GM21390 (cell line): ENCODE measurements around the gene EMP3.
"Not testable (repeated sequence)": the region's sequence is repeated elsewhere in the genome, so short reads cannot be mapped to it uniquely, and the experiment has no call there.

ENCODE experiments used
- ATAC-seq: cut with Tn5 transposase; IDR thresholded peaks from one replicate; pipeline ENCODE4 v1.9.1; 2021; ENCODE audit not compliant: unreplicated experiment

The EMP3 gene

DNA sequence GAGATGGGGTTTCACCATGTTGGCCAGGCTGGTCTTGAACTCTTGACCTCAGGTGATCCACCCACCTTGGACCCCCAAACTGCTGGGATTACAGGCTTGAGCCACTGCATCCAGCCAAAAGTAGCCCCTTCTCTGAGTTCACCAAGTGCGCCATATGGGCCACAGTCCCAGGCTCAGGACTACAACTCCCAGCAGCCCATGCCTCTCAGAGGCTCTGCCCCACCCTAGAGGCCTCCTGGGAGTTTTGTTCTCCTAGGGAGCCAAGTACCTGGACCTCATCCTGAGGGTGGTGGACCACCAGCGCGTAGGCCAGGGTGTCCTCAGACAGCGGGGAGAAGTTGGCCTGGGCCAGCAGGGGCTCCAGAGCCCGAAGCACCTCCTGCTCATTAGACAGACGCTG is 19.5 kb downstream of the EMP3 start:
- ATAC-seq = no peak

DNA sequence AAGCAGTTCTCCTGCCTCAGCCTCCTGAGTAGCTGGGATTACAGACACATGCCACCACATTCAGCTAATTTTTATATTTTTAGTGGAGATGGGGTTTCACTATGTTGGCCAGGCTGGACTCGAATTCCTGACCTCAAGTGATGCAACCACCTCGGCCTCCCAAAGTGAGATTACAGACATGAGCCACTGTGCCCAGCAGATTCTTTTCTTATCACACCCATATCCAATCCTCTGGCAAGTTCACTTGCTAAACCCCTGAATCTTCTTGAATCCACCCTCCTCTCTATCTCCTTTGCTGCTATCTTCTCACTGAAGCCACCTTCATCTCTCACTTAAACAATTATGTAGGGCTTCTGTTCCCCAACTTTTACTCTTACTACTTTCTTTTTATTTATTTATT is 20.8 kb downstream of the EMP3 start:
- no peak for ATAC-seq

DNA sequence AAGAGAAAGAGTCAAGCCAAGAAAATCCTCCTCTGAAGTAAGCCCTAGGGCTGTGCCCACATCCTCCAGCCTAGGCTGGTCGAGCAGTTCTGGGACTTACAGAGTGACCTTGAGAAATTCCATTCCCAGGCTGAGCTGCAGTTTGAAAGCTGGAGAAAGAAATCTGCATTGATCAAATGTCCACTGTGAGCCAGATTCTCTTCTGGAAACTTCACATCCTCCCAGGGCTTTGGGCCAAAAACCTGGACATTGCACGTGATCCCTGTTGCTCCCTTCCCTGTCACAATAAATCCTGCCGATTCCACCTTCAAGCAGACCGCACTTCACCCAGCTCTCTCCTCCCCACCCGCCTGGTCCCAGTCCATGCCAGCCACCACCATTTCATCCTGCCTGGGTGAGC is 22.7 kb downstream of the EMP3 start:
- no peak for ATAC-seq

DNA sequence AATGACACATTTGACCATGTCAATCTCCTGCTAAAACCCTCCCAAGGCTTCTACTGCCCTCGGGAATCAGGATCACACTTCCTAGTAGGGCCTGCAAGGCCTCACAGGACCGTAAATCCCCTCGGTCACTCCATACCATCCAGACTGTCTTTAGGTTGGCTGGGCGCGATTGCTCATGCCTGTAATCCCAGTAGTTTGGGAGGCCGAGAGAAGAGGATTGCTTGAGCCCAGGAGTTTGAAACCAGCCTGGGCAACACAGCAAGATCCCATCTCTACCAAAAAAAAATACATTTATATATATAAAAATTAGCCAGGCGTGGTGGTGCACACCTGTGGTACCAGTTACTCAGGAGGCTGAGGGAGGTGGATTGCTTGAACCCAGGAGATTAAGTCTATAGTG is 23.4 kb downstream of the EMP3 start:
- no peak for ATAC-seq

DNA sequence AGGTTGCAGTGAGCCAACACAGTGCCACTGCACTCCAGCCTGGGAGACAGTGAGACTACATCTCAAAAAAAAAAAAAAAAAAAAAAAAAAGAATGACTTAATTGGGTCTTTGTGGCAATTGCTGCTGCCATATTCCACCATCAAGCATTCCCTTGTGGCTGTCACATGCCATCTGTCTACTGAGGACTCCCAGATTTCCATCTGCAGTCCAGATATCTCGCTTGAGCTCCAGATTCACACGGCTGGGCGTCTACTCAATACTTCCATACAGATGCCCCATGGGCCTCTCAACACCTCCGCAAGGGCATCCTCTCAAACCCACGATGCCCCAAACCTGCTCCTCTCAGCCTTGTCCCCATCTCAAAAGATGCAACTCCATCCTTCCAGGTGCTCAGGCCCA is 25.5 kb downstream of the EMP3 start:
- no peak for ATAC-seq

DNA sequence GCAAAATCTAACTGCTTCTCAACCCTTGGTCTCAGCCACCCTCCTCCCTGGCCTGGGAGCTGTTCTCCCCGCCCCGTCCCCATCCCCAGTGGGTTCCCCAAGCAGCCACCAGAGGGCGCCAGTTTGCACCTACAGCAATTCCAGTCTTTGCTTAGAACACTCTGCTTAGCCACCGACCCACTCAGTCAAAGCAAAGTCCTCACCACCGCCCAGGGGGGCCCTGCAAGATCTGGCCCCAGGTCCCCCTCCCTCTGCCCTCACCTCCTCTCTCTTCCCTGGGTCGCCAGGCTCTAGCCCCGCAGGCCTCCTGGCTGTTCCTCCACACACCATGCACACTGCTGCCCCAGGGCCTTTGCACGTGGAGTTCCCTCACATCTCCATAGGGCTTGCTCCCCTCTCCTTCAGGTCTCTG is 26.0 kb downstream of the EMP3 start:
- no peak for ATAC-seq

DNA sequence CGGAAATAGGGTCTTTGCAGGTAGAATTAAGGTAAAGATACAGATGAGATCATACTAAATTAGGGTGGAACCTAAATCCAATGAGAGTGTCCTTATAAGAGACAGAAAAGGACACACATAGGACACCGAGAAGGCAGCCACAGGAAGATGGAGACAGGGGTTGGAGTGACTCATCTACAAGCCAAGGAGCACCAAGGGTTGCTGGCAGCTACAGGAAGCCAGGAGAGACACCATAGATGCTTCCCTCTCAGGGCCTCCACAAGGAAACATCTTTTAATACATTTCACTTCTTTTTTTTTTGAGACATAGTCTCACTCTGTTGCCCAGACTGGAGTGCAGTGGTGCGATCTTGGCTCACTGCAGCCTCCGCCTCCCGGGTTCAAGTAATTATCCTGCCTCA is 28.3 kb downstream of the EMP3 start:
- ATAC-seq = no peak

DNA sequence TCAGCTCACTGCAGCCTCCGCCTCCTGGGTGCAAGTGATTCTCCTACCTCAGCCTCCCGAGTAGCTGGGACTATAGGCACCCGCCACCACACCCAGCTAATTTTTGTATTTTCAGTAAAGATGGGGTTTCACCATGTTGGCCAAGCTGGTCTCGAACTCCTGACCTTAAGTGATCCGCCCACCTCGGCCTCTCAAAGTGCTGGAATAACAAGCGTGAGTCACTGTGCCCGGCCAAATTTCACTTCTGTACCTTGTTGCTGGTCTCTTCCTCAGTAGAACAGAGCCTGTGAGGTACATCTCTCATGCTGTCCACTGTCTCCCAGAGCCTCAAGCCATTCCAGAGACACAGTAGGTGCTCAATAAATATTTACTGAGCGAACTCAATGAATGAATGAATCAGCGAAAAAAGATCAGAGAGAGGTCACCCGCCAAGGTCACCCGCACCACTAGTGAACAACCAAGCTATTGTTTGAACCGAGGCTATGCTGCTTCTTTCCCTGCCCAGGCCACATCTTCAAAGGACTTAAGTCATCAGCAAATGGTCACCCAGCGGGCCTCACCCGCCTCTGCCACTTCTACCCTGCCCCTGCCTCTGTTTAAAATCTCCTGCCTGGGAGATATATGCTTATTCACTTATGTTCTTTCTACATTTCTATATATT is 29.1 kb downstream of the EMP3 start:
- ATAC-seq = no peak

DNA sequence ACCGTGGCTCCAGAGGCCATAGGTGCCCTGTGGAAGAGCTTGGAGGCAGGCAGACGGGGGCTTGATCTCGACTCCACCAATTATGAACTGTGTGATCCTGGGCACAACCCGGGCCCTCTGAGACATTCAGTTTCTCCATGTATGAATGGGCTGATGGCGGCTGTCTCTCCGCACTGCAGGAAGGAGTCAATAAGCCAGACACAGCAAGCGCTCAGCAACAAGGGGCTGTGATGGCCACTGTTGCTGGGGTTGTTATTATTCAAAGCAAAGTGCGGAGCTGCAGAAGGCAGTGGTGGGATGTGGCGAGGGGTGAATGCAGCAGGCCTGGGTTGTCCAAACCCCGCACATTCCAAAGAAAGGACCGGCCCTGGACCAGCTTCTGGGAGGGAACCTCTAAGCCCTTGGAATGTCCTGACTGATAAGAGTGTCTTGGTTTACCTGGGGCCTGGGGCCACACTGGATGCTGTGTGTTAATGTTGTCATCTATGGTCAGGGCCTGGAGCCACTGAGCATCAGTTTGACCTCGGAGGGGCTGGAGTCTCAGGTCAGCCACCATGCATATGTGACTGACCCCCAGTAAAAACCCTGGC is 30.1 kb downstream of the EMP3 start:
- ATAC-seq = no peak

DNA sequence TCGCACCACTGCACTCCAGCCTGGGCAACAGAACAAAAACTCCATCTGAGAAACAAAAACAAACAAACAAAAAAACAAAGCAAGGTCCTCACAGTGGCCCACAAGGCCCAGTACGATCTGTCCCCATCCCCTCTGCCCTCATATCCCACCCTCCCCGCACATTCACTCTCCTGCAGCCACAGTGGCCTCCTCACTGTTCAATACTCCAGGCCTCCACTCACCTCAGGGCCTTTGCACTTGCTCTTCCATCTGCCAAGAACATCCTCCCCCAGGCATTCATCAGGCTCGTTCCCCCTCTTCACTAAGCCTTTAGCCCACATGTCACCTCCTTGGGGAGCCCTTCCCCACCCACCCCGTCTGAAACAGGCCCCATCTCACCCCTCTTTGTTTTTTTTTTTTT is 33.8 kb downstream of the EMP3 start:
- ATAC-seq = no peak

DNA sequence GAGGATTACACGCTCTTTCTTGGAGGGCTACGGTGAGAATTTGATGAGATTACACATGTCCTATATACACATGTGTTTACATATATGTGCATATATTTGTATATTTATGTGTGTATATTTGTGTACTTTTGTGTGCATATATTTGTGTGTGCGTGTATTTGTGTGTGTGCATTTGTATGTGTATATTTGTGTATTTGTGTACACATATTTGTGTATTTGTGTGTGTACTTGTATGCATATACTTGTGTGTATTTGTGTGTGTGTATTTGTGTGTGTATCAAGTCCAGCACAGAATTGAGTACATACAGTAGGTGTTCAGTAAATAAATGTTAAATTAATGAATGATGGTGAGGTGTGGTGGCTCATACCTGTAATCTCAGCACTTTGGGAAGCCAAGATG is 36.6 kb downstream of the EMP3 start:
- no peak for ATAC-seq

DNA sequence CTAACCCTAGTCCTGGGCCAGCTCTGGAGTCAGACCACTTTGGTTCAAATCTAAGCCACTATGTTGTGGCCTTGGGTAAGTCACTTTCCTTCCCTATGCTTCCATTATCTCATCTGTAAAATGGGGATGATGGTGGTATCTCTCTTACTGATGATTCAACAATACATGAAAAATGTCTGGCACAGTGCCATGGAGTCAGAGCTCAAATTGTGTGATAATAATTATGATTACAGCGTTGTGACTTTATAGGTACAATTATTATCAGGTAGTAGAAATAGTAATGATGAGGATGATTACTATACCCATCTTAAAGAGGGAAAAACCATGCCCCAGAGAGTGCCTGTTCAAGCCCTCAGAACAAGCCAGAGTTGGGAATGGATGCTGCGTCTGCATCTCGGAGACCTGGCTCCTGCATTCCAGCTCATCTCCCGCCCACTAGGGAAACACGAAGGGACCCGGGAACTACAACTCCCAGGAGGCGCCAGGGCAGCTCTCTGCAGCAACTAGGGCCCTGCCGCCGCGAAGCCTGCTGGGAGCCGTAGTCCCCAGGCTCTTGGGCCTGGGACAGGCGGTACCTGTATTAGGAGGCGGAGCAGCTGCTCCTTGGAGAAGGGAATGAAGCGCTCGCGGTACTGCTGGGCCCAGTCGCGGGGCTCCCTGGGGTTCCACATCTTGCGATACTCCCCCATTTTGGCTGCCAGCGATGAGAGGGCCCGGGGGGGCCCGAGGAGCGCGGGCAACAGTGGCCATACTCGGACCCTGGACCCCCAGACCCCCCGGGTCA is 37.6 kb downstream of the EMP3 start:
- ATAC-seq = peak; percentile 58

DNA sequence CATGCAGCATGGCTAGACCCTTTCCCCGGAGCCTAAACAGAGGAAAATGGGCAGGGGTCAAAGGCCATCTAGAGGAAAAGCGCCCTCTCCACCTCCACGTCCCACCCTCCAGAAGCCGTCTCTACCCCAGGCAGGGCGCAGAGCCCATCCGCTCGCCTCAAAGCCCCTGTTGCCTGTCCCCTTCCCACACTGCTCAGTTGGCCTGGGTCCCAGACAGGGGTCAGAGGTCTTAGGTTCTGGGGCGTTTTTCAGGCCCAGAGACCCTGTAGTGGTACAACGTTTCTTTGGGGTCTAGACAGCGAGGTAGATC is 38.1 kb downstream of the EMP3 start:
- ATAC-seq = peak; percentile 9

DNA sequence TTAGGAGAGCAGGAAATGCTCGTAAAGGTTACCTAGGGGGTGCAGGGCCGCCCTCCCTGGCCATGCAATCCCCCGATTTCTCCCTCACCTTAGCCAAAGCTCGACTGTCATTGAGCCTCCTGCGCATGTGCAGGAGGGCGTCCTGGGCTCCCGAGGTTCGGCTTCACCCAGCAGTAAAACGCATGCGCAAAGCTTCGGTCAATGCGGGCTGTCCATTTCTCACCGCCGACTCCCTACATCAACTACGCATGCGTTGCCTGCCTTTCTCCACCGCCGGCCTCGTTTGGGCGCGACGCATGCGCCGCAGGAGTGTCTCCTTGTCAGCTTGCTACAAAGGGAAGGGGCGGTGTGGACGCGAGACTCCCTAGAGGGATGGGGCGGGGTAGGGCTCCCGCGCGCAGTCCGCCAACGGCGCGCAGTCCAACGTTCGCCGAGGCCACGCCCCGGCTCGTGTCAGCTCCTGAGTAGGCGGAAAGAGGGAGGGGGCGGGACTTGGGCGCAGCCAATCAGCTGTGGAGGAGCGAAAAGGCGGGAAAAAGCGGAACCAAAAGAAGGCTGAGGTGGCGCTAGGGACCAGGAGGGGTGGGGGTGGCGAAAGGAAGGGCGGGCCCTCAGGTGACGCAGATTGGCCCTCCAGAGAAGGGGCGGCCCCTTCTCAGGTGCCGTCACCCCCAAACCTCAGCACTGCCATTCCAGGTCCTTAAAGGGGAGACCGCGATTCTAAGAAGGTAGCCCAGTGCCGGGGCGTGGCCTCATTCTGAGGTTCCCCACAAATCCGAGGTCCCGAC is 38.7 kb downstream of the EMP3 start, which contains the start of the genes SYNGR4 and TMEM143:
Gene SYNGR4 (plus strand): TSS at position 558 of the 788 bp plus-strand sequence. CDS start 1,476 bp downstream, outside the sequence.
Gene TMEM143 (minus strand): TSS at position 131 of the 788 bp plus-strand sequence. CDS start 20 bp downstream, at position 111.
- peak; percentile 73 for ATAC-seq

DNA sequence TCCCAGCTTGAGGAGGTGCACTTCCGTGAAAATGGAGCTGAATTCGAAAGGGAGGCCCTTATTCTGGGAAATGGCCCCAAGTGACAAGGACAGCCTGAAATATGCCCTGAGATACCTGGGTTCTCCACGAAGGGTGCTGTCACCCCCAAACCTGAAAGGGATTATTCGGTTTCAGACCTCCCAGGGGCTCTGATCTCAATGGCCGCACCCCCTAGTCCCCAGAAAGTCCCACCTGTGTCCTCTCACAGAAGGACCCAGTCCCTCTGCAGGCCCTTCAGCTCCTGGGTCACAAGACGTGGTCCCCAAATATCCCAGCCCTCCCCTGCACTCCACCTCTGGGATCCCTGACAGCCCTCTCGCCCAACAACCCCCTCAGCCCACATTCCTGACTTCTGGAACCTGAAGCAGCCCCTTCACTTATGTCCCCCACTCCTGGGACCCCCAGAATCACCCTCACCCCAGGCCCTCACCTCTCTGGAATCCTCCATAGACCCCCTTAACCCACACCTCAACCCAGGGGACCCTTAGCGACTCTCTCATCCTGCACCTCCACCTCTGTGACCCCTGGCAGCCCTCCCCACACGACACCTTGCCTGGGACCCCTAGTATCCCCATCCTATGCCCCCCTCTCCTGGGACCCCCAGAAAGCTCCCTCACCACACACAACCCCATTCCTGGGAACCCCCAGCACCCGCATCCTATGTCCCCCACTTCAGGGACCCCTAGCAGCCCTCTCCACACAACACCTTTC is 39.4 kb downstream of the EMP3 start:
- ATAC-seq = no peak

DNA sequence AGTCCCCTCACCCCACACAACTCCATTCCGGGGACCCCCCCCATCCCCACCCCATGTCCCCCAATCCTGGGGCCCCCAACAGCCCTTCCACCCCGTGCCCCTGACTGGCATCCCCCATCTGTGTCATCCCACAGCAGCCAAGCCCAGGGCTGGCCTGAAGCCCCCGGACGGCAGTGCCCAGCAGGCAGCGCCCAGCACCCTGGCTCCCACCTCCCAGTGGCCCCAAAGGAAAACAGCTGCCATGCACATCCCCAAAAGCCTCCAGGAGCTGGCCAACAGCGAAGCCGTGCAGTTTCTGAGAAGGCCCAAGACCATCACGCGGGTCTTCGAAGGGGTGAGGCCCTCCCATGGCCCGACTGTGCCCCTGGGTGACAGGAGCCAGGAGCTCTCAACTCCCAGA is 40.2 kb downstream of the EMP3 start:
- no peak for ATAC-seq

DNA sequence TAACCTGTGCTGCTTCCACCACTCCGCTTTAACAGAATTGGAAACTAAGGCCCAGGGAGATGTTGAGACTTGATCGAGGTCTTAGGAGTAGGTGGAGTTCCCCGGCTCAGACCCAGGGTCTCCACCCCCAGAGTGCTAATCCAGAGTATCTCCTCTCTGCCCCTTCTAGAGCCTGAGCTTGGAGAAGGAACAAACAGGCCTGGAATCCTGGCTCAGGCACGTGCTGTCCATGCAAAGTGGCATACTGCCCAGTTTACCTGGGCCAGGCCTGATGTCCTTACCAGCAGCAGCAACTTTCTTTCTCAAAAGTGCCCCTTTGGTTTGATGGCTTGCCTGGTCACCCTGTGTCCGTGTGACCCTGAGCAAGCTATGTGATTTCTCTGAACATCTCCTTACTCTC is 42.5 kb downstream of the EMP3 start:
- no peak for ATAC-seq

DNA sequence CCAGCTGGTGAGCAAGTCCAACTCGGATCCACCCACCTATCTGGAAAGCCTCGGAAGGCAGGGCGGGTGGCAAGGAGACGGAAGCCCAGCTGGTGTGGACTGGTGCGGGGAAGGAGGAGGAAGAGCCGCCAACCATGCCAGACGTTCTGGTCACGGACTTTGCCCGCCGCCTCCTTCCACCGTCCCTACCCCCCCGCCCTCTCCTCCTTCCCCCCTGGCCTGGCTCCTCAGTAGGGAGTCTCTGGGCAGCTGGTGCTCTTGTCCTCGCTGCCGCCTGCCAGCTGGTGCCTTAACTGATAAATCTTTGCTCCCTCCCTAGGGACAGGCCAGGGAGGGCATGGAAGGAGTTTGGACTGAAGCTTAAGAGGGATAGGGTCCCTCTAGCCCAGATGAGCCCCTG is 43.6 kb downstream of the EMP3 start:
- ATAC-seq = no peak

DNA sequence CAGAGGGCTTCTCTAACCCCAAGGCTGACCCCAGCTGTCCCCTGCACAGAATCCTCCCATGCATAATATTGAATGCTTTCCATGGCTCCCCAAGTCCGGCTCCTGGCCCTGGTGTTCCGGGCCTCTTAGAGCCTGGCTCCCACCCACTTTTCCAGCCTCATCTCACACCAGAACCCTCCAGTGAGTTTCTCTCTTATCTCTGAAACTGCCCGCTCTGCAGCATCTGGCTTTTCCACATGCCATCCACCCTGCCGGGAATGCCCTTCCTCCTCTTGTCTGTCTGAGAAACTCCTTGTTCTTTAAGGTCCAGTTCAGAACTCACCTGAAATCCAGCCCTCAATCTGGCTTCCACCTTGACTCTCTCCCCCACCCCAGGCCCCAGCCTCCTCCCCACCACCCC is 45.6 kb downstream of the EMP3 start:
- no peak for ATAC-seq

DNA sequence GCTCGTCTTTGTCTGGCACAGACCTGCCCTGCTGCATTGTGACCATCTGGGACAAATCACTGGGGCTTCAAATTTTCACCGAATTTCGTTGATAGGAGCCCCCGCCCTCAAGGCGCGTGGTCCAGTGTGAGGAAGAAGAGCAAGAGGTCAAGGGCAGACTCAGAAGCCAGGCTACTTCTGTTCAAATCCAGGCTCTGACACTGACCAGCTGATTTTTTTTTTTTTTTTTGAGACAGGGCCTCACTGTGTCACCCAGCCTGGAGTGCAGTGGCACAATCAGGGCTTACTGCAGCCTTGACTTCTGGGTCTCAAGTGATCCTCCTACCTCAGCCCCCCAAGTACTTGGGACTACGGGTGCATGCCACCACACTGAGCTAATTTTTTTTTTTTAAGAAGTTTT is 46.0 kb downstream of the EMP3 start:
- no peak for ATAC-seq

DNA sequence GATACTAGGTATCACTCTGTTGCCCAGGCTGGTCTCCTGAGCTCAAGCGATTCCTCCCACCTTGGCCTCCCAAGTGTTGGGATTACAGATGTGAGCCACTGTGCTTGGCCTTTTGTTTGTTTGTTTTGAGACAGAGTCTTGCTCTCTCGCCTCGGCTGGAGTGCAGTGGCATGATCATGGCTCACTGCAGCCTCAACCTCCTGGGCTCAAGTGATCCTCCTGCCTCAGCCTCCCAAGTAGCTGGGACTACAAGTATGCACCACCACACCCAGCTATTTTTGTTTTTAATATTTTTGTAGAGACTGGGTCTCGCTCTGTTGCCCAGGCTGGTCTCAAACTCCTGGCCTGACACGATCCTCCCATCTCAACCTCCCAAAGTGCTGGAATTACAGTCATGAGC is 46.4 kb downstream of the EMP3 start:
- not testable (repeated sequence) for ATAC-seq
